NCI-H187 (cell line): ENCODE results near the gene DRD5.
"Not testable (repeated sequence)": the region's sequence is repeated elsewhere in the genome, so short reads cannot be mapped to it uniquely, and the experiment has no call there.

Experiments used
- DNase-seq, 2 experiments: peaks; one replicate each; lab custom pipeline; 2025; lab: John Stamatoyannopoulos, UW

DRD5 gene

DNA sequence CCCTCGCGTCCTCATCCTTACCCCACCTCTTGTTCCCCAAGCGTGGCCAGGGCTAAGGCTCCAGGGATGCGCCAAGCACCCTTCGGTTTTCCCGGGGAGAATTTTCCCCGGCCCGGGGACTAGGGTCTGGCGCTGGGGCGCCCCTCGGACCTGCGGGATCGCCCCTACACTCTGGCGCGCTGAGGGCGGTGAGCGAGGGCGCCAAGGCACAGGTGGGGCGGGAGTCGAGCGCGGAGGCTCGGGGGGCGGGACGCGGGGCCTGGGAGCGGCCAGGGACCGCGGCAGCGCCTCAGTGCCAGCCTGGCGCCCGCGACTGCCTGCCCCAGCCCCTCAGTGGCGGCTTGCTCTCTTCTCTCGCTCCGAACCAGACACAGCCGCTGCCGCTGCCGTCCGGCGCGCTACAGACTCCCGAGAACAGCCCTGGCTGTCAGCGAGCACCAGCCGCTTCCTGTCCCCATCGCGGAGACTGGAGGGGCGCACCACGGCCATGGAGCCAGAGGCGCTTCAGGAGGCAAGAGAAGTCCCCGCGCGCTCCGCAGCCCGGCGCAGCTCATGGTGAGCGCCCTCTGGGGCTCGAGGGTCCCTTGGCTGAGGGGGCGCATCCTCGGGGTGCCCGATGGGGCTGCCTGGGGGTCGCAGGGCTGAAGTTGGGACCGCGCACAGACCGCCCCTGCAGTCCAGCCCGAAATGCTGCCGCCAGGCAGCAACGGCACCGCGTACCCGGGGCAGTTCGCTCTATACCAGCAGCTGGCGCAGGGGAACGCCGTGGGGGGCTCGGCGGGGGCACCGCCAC, at the start of gene DRD5:
Gene DRD5 (plus strand): TSS at position 292 of the 793 bp plus-strand sequence. CDS start 396 bp downstream, at position 688.
- DNase-seq, result no peak

DNA sequence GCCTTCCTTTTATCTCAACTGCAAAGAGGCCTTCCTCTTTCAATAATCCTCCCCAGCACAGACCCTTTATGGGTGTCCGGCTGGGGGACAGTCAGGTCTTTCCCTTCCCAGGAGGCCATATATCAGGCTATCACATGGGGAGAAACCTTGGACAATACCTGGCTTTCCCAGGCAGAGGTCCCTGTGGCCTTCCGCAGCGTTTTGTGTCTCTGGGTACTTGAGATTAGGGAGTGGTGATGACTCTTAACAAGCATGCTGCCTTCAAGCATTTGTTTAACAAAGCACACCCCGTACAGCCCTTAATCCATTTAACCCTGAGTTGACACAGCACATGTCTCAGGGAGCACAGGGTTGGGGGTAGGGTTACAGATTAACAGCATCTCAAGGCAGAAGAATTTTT, 49.2 kb upstream of the DRD5 start:
- peak in 1 of 2 experiments; percentile 20 for DNase-seq

DNA sequence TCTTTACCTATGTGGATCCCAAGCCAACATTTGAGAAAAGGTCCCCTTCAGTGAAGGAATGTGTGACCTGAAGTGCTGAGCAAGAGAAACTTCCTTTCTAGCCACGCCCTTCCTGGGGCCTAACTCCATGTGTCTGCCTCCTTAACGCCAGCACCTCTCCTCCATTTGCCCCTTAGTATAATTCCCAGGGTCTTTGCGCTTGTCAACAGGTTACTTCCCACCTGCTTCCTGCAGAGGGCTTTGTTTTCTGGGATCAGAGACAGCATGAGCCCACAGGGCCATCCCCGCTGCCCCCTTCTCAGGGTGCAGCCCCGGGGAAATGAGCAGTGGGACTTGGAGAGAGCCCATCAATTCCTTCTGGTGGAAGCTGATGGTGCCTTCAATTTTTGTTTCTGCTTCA, 45.9 kb upstream of the DRD5 start:
- DNase-seq, result no peak

DNA sequence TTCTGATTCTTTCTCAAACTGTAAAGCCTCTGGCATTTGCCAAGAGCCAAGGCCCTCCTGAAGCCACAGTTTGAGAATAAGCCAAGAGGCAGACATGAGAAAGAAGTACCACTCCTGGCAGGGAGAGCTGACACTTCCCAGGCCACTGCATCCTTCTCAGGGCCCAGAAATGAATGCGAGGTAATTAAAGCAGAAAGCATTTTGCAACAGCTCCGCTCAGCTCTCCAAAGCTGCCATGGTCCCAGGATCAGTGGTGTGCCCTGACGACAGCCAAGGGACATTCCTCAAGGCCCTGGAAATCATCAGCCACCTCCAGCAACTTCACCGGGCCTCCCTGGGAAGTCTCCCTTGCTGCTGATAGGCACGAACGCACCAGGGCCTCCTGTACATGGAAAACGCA, 44.2 kb upstream of the DRD5 start:
- DNase-seq, result not testable (repeated sequence)

DNA sequence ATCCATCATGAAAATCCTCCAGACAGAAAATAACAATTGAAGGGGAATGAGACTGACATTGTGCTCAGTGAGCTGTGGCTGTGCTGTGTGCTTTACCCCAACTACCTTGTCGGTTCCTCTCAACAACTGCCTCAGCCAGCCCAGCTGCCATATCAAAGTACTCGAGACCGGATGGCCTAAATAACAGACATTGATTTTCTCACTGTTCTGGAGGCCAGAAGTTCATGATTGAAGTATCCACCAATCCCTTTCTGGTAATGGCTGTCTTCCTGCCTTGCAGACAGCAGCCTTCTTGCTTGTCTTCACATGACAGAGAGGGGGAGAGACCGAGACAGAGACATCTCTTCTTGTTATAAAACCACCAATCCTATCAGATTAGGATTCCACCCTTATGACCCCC, 37.6 kb upstream of the DRD5 start:
- not testable (repeated sequence) for DNase-seq

GRCh38 chr4:9745782-9746181, 35.7 kb upstream of the DRD5 start:
- no peak for DNase-seq

- no peak for DNase-seq
These were observed 22.7 kb upstream of the DRD5 start for GRCh38 chr4:9758641-9759317.

DNA sequence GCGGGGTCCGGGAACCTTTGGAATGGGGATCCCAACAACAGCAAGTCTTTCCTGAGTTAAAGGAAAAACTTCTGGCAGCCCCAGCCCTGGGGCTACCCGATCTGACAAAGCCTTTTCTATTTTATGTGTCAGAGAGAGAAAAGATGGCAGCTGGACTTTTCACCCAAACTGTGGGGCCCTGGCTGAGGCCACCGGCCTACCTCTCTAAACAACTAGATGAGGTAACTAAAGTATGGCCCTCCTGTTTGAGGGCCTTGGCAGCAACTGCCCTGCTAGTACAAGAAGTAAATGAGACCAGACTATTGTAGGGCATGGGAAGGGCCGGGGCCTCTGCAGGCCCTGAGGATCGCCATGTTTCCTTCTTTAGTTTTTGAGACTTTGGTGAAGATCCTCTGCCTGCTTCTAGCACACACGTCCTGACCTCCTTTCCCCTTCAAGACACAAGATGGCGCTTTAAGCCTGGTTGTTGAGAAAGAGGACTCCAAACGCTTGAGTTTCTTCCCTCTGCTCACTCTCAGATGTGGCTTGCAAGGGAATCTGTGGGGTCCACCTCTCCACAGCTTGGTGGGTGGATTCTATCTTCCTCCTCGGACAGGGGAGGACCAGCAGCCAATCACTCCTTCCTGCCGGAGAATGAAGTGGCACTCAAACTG, 18.5 kb upstream of the DRD5 start:
- DNase-seq, result peak; percentile 28 to 54

GRCh38 chr4:9764155-9764696, 17.2 kb upstream of the DRD5 start:
- DNase-seq, result no peak

GRCh38 chr4:9765091-9765490, 16.3 kb upstream of the DRD5 start:
- DNase-seq, result no peak

DNA sequence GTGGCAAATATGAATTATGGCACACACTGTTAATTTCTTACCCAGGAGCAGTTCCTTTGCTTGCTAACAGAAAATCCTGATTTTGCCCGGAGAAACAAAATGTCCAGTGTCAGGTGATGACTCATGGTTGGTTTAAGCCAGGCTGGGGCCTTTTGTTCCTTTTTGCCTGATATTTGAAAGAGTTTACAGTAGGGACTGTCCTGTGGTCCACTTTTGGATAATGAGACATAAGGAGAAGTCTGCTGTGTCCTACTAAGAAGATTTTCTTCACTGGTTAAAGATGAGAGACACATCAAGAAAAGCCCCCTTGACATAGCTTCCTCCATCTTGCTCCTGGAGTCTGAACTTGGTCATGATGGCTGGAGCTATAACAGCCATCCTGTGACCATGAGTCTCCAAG, 12.1 kb upstream of the DRD5 start:
- DNase-seq, result no peak

DNA sequence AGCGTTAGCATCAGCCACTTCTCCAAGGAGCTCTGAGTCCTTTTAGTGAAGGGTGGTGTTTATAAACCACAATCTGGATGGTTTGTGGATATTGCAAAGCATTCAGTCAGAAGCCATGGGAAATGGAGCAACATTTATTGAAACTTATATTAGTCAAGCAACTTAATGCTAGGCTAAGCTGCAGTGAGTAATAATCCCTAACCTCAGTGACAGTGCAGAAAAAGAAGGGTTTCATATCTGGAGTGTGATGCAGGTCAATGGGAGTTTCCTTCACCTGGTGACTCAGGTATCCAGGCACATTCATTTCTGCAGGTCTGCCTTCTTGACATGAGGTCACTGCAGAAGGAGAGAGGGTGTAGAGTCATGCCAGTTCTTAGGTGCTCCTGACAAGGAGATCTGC, 10.4 kb upstream of the DRD5 start:
- DNase-seq, result no peak

- no peak for DNase-seq
These were observed 8.0 kb upstream of the DRD5 start for GRCh38 chr4:9773471-9773870.

DNA sequence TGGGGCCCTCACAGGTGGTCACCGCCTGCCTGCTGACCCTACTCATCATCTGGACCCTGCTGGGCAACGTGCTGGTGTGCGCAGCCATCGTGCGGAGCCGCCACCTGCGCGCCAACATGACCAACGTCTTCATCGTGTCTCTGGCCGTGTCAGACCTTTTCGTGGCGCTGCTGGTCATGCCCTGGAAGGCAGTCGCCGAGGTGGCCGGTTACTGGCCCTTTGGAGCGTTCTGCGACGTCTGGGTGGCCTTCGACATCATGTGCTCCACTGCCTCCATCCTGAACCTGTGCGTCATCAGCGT, 652 bp downstream of the DRD5 start:
- DNase-seq, result no peak

- DNase-seq, result not testable (repeated sequence)
These were observed 4.5 kb downstream of the DRD5 start for GRCh38 chr4:9785891-9786290.

GRCh38 chr4:9792381-9792780, 10.9 kb downstream of the DRD5 start:
- no peak for DNase-seq

DNA sequence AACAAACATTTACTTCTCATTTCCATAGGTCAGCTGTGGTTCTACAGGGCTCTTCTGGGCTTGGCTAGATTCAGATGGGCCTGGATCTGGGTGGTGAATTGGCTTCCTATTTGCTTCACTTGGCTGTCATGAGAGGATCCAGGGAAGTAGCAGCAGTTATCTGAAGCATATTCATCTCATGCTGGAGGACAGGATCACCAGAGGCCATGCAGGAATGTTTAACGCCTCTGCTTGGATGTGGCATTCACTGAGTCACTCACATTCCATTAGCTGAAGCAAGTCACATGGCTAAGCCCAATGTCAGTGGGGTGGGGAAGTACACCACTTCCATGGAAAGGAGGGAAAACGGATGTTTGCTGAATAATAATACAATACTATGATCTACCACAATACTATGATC, 15.2 kb downstream of the DRD5 start:
- not testable (repeated sequence) for DNase-seq

GRCh38 chr4:9800848-9801247, 19.4 kb downstream of the DRD5 start:
- peak in 1 of 2 experiments; percentile 35 for DNase-seq

DNA sequence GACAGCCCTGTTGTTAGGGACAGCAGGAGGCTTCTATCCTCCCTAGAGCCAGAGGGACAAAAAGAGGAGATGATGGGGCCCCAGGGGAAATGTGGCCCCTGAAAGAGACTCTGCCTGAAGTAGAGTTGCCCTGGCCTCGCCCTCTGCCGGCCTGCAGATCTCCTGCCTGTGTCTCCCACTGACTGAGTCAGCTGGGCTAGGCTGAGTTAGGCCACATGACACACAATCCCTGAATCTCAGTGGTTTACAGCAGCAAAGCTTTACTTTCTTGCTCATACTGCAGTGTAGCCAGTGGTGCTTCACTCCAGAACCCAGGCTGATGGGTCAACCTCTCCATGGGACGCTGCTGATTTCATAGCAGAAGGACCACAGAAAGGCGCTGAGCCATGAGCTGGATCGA, 23.5 kb downstream of the DRD5 start:
- DNase-seq, result no peak

DNA sequence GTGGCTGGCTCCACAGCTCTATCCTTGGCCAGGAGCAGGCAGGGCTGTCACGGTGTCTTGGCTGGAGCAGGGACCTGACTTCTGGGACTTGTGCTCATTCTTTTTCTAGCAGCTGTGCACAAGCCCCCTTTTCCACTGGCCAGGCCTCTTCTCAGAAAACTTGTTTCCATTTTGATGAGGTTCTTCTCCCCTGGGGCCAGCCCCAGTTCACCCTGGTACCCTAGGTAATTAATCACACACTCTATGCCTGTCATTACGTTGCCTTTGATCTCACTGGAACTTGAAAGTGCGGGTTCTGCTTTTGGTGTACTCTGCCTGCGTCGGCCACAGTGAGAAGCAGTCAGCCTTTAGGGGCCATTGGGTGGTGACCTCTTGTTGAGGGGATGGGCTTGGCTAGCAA, 26.6 kb downstream of the DRD5 start:
- no peak for DNase-seq

GRCh38 chr4:9811806-9812205, 30.4 kb downstream of the DRD5 start:
- DNase-seq, result no peak

DNA sequence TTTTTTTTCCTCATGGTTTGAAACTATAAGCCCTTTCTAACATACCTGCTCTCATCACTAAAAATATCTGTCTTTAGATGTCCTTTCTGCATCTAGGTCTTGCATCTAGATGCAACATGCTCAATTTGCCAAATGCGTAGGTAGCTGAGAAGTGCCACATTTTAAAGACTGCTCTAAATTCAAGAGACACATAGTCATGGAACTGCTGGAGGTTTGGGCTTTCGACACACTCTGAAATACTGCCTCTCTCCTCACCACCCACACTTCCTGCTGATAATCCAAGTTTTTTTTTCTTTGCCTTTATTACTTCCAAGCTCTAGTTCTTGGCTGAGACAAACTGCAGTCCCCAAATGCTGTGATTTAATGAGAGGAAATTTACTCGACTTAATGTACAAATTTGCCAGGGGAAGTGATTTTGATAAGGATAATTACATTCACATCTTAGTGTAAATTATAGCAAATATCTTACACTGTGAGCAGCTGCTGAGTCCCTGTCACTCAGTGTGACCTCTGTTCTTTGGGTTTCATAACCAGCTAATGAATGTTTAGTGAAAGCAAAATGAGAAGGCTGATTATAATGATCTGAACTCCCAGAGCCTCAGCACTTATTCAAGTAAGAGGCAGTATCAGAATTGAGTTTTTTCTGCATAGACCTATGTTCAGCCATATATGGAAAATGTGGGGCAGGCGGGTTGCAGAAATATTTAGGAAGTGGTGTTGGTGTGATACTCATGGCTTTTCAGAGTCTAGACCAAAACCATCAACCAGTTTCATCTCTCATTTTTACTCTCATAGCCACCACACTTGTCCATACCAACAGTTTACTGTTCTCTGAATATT, 31.3 kb downstream of the DRD5 start:
- no peak for DNase-seq
